GM23338 (cell line): Measurements from ENCODE around the gene HMCN2. TPM values are rescaled to one million over a fixed set of nuclear protein-coding genes. Genes with fewer than 3 reads are reported as not detected.

Experiments
- ATAC-seq: fragments of 200-7000 bp; cut with Tn5 transposase; 3 replicates; pipeline ENCODE4 v1.9.1; 2020
- DNase-seq: peaks from one replicate; pipeline ENCODE4 v3.0.0-alpha.2; 2015; ENCODE audit warnings: low spot score
- H2AFZ ChIP-seq: fragments of 200-600 bp; sonication (generic); 2 replicates; pipeline ENCODE4 v1.8.0; 2016; ENCODE audit warnings: antibody characterized with exemption, mild to moderate bottlenecking, moderate library complexity
- H3F3A ChIP-seq: fragments of 200-600 bp; sonication (generic); replicated peaks from 2 replicates; pipeline ENCODE4 v1.8.0; 2017; ENCODE audit warnings: antibody characterized with exemption, mixed run types, low read depth
- H3K27ac ChIP-seq: fragments of 200-600 bp; sonication (generic); 2 replicates; pipeline ENCODE4 v1.6.1; 2016; ENCODE audit warnings: low read depth
- H3K27me3 ChIP-seq: fragments of 200-600 bp; sonication (generic); 2 replicates; pipeline ENCODE4 v1.8.0; 2016; ENCODE audit warnings: mild to moderate bottlenecking, mixed run types, moderate library complexity; ENCODE audit not compliant: insufficient read depth
- H3K36me3 ChIP-seq: fragments of 200-600 bp; sonication (generic); 2 replicates; pipeline ENCODE4 v1.8.0; 2016; ENCODE audit warnings: mild to moderate bottlenecking; ENCODE audit not compliant: insufficient read depth
- H3K4me1 ChIP-seq: fragments of 200-600 bp; sonication (generic); 2 replicates; pipeline ENCODE4 v1.8.0; 2016; ENCODE audit warnings: mild to moderate bottlenecking, moderate library complexity; ENCODE audit not compliant: insufficient read depth
- H3K4me2 ChIP-seq: fragments of 200-600 bp; sonication (generic); 2 replicates; pipeline ENCODE4 v1.7.1; 2017; ENCODE audit warnings: mixed run types
- H3K4me3 ChIP-seq: fragments of 200-600 bp; sonication (generic); 2 replicates; pipeline ENCODE4 v1.6.1; 2016; ENCODE audit warnings: mixed run types
- H3K79me2 ChIP-seq: fragments of 200-600 bp; sonication (generic); replicated peaks from 2 replicates; pipeline ENCODE4 v1.8.0; 2017; ENCODE audit warnings: mild to moderate bottlenecking; ENCODE audit not compliant: insufficient read depth
- H3K9me2 ChIP-seq: fragments of 200-600 bp; sonication (generic); 2 replicates; pipeline ENCODE4 v1.8.0; 2017; ENCODE audit not compliant: insufficient read depth
- H4K20me1 ChIP-seq: fragments of 200-600 bp; sonication (generic); replicated peaks from 2 replicates; pipeline ENCODE4 v1.8.0; 2017; ENCODE audit warnings: mild to moderate bottlenecking; ENCODE audit not compliant: insufficient read depth
- H3K27ac Mint-ChIP-seq: 2 replicates; pipeline ENCODE4 v1.8.0; 2020; ENCODE audit warnings: inconsistent platforms, mild to moderate bottlenecking, moderate library complexity, mixed read lengths
- H3K27me3 Mint-ChIP-seq: 3 replicates; pipeline ENCODE4 v1.8.0; 2022; ENCODE audit warnings: low read depth, mild to moderate bottlenecking, moderate library complexity, mixed read lengths, inconsistent platforms; ENCODE audit not compliant: insufficient read depth, poor library complexity
- H3K36me3 Mint-ChIP-seq: 3 replicates; pipeline ENCODE4 v1.8.0; 2021; ENCODE audit warnings: low read depth, mild to moderate bottlenecking, inconsistent platforms, moderate library complexity, mixed read lengths
- H3K4me1 Mint-ChIP-seq: 3 replicates; pipeline ENCODE4 v1.8.0; 2020; ENCODE audit warnings: mild to moderate bottlenecking, inconsistent platforms, mixed read lengths
- H3K4me3 Mint-ChIP-seq: 3 replicates; pipeline ENCODE4 v1.8.0; 2021; ENCODE audit warnings: moderate library complexity, mild to moderate bottlenecking, inconsistent platforms, mixed read lengths
- H3K9me3 Mint-ChIP-seq: 3 replicates; pipeline ENCODE4 v1.8.0; 2020; ENCODE audit warnings: moderate library complexity, mild to moderate bottlenecking, inconsistent platforms, mixed read lengths
- CREB1 ChIP-seq: fragments of 250-450 bp; sonication (Bioruptor Pico); IDR thresholded peaks from 2 replicates; pipeline ENCODE4 v1.5.0; 2020; ENCODE audit warnings: low read depth, mild to moderate bottlenecking, moderate library complexity
- ETS1 ChIP-seq: IDR thresholded peaks from 2 replicates; pipeline ENCODE4 v1.6.1; 2016; ENCODE audit warnings: antibody characterized with exemption
- EZH2 ChIP-seq: fragments of 200-600 bp; sonication (generic); IDR thresholded peaks from one replicate; pipeline ENCODE4 v1.8.0; 2017; ENCODE audit warnings: antibody characterized with exemption, mild to moderate bottlenecking, low read depth; ENCODE audit not compliant: unreplicated experiment
- EZH2phosphoT487 ChIP-seq: fragments of 200-600 bp; sonication (generic); IDR thresholded peaks from one replicate; pipeline ENCODE4 v1.8.1; 2018; ENCODE audit warnings: antibody characterized with exemption; ENCODE audit not compliant: unreplicated experiment
- JUNB ChIP-seq: IDR thresholded peaks from one replicate; pipeline ENCODE4 v1.6.1; 2016; ENCODE audit warnings: antibody characterized with exemption; ENCODE audit not compliant: unreplicated experiment
- NANOG ChIP-seq: IDR thresholded peaks from 2 replicates; pipeline ENCODE4 v1.6.1; 2016; ENCODE audit warnings: antibody characterized with exemption, borderline replicate concordance
- POLR2AphosphoS5 ChIP-seq: IDR thresholded peaks from 2 replicates; pipeline ENCODE4 v1.6.1; 2016; ENCODE audit warnings: antibody characterized with exemption, low read depth
- REST ChIP-seq: IDR thresholded peaks from one replicate; pipeline ENCODE4 v1.6.1; 2018; ENCODE audit warnings: antibody characterized with exemption; ENCODE audit not compliant: unreplicated experiment
- STAT1 ChIP-seq: IDR thresholded peaks from one replicate; pipeline ENCODE4 v1.6.1; 2016; ENCODE audit warnings: antibody characterized with exemption; ENCODE audit not compliant: unreplicated experiment
- ZNF114 ChIP-seq: fragments of 250-450 bp; sonication (Bioruptor Pico); IDR thresholded peaks from 2 replicates; pipeline ENCODE4 v1.5.0; 2020; ENCODE audit warnings: mild to moderate bottlenecking, moderate library complexity
- ZNF331 ChIP-seq: fragments of 250-450 bp; sonication (Bioruptor Pico); IDR thresholded peaks from 2 replicates; pipeline ENCODE4 v1.5.0; 2020; ENCODE audit warnings: low read depth, mild to moderate bottlenecking, moderate library complexity
- ZNF462 ChIP-seq: fragments of 250-450 bp; sonication (Bioruptor Pico); IDR thresholded peaks from 2 replicates; pipeline ENCODE4 v1.5.0; 2020; ENCODE audit warnings: mild to moderate bottlenecking, moderate library complexity
- polyA plus RNA-seq: library from polyadenylated mRNA; unstranded; fragments of >200 nt; fragmentation: Nextera tagmentation; extraction: Ambion mirVana; gene quantifications from 2 replicates; pipeline ENCODE4 v1.2.1, GENCODE V29; 2016
- total RNA-seq: library from RNA; depleted of rRNA; stranded (reverse); fragments of >200 nt; shearing (Covaris generic); gene quantifications from 2 replicates; pipeline ENCODE4 v1.2.3, GENCODE V29; 2014
- TF ChIP-seq, protein P1 (sequence below), 2 experiments: fragments of 200-600 bp in 1 of 2; sonication (generic) in 1 of 2; conservative IDR thresholded peaks; 2 replicates each; pipeline versions ENCODE4 v1.5.1 to v1.6.1; 2016 to 2017; ENCODE audit warnings: antibody characterized with exemption in 2 of 2, low read depth in 2 of 2, mild to moderate bottlenecking in 2 of 2, moderate library complexity in 1 of 2

HMCN2 gene
- total and polyA plus RNA-seq, 2 experiments from 2014 or later: 1.3 to 4.7 TPM

- no peak for ATAC-seq
- no peak overlapping the region for H3K4me3 ChIP-seq
- no peaks in the 10 kb centered on the region for H4K20me1 ChIP-seq
- no peak overlapping the region for H3K4me2 ChIP-seq
- peaks cover 8% of the 10 kb centered on the region for H3K27me3 Mint-ChIP-seq
- TF ChIP-seq ZNF462 (CRISPR knock-in tag) (no peak), NANOG (no peak), JUNB (no peak), ZNF331 (no peak), EZH2 (no peak), REST (no peak), EZH2phosphoT487 (no peak), STAT1 (no peak), CREB1 (CRISPR knock-in tag) (no peak), ZNF114 (CRISPR knock-in tag) (no peak), POLR2AphosphoS5 (no peak), ETS1 (no peak)
- TF ChIP-seq, protein P1, sequence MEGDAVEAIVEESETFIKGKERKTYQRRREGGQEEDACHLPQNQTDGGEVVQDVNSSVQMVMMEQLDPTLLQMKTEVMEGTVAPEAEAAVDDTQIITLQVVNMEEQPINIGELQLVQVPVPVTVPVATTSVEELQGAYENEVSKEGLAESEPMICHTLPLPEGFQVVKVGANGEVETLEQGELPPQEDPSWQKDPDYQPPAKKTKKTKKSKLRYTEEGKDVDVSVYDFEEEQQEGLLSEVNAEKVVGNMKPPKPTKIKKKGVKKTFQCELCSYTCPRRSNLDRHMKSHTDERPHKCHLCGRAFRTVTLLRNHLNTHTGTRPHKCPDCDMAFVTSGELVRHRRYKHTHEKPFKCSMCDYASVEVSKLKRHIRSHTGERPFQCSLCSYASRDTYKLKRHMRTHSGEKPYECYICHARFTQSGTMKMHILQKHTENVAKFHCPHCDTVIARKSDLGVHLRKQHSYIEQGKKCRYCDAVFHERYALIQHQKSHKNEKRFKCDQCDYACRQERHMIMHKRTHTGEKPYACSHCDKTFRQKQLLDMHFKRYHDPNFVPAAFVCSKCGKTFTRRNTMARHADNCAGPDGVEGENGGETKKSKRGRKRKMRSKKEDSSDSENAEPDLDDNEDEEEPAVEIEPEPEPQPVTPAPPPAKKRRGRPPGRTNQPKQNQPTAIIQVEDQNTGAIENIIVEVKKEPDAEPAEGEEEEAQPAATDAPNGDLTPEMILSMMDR (conservative IDR thresholded peaks at IDR 0.05; ENCODE audit: low read depth in 2 of 2): no peak
- no peaks in the 10 kb centered on the region for H3K9me2 ChIP-seq
- no peaks in the 10 kb centered on the region for H3K27me3 ChIP-seq
- no peak overlapping the region for H3K27ac ChIP-seq
- no peak overlapping the region for H2AFZ ChIP-seq
- H3K4me1 ChIP-seq: no peaks in the 10 kb centered on the region
- no peaks in the 10 kb centered on the region for H3F3A ChIP-seq
- H3K36me3 Mint-ChIP-seq: peaks cover 15% of the 10 kb centered on the region
- no peak for DNase-seq
- no peak overlapping the region for H3K27ac Mint-ChIP-seq
- H3K4me1 Mint-ChIP-seq: 0 out of 3 replicates have a peak, but pooled peaks cover 2% of the 10 kb centered on the region
- no peak overlapping the region for H3K4me3 Mint-ChIP-seq
- H3K36me3 ChIP-seq: no peaks in the 10 kb centered on the region
- H3K9me3 Mint-ChIP-seq: peaks cover 4% of the 10 kb centered on the region
- no peaks in the 10 kb centered on the region for H3K79me2 ChIP-seq
Observed at GRCh38 chr9:130414910-130415746, 149.6 kb downstream of the HMCN2 start.
